Ectodermal cell (in vitro differentiated cells): ENCODE measurements around the gene NFS1.
"Not testable (repeated sequence)": the region's sequence is repeated elsewhere in the genome, so short reads cannot be mapped to it uniquely, and the experiment has no call there.

Experiments used
- H3K27ac ChIP-seq: 2 replicates; pipeline ENCODE4 v1.7.0; 2013; ENCODE audit warnings: mild to moderate bottlenecking, low read depth, low read length; ENCODE audit not compliant: insufficient read depth, poor library complexity, severe bottlenecking
- H3K27me3 ChIP-seq: 2 replicates; pipeline ENCODE4 v1.7.0; 2013; ENCODE audit warnings: mild to moderate bottlenecking, low read length; ENCODE audit not compliant: insufficient read depth, control insufficient read depth, poor library complexity, severe bottlenecking
- H3K36me3 ChIP-seq: one replicate; pipeline ENCODE4 v1.7.0; 2013; ENCODE audit warnings: low read length; ENCODE audit not compliant: control insufficient read depth, insufficient read depth
- H3K4me1 ChIP-seq: one replicate; pipeline ENCODE4 v1.7.0; 2013; ENCODE audit warnings: low read length; ENCODE audit not compliant: control insufficient read depth, insufficient read depth
- H3K4me3 ChIP-seq: 2 replicates; pipeline ENCODE4 v1.7.0; 2013; ENCODE audit warnings: low read depth, low read length, control low read depth; ENCODE audit not compliant: insufficient read depth
- H3K9me3 ChIP-seq: 2 replicates; pipeline ENCODE4 v1.7.0; 2013; ENCODE audit warnings: mild to moderate bottlenecking, low read length, moderate library complexity; ENCODE audit not compliant: control insufficient read depth
- WGBS, 2 experiments: methylation state at CpG; one replicate each; pipeline ENCODE4 v1.1.7; 2013; ENCODE audit warnings: missing lambda C conversion rate in 2 of 2; 5-methylcytosine and 5-hydroxymethylcytosine counted together

Gene NFS1

GRCh38 chr20:35718321-35718720 is 19.2 kb upstream of the NFS1 start:
- 93 to 97% methylated on average over 8 of the region's 8 CpGs for WGBS, 2 experiments
- H3K4me1 ChIP-seq, H3K27ac ChIP-seq, H3K4me3 ChIP-seq, H3K9me3 ChIP-seq, H3K27me3 ChIP-seq: not testable (repeated sequence)
- H3K36me3 ChIP-seq, result peaks cover 78% of the 10 kb centered on the region

- Histone ChIP-seq H3K27ac (no peak overlapping the region), H3K27me3 (no peaks in the 10 kb centered on the region), H3K4me1 (no peaks in the 10 kb centered on the region), H3K9me3 (no peaks in the 10 kb centered on the region), H3K4me3 (no peak overlapping the region), H3K36me3 (peaks cover 81% of the 10 kb centered on the region)
- WGBS, 2 experiments, result 97 to 98% methylated on average over 4 of the region's 4 CpGs
Observed at GRCh38 chr20:35716330-35716729, 17.2 kb upstream of the NFS1 start.

GRCh38 chr20:35715652-35716051 is 16.5 kb upstream of the NFS1 start:
- Histone ChIP-seq H3K4me1 (no peaks in the 10 kb centered on the region), H3K9me3 (no peaks in the 10 kb centered on the region), H3K36me3 (peaks cover 80% of the 10 kb centered on the region), H3K4me3 (no peak overlapping the region), H3K27ac (no peak overlapping the region), H3K27me3 (no peaks in the 10 kb centered on the region)
- 96 to 98% methylated on average over 2 of the region's 2 CpGs for WGBS, 2 experiments

GRCh38 chr20:35714127-35714526 is 15.0 kb upstream of the NFS1 start:
- WGBS, 2 experiments, result 95 to 98% methylated on average over 4 of the region's 4 CpGs
- no peaks in the 10 kb centered on the region for H3K4me1 ChIP-seq
- H3K4me3 ChIP-seq, result no peak overlapping the region
- H3K36me3 ChIP-seq, result peaks cover 76% of the 10 kb centered on the region
- no peaks in the 10 kb centered on the region for H3K9me3 ChIP-seq
- no peak overlapping the region for H3K27ac ChIP-seq
- no peaks in the 10 kb centered on the region for H3K27me3 ChIP-seq

- 93 to 95% methylated on average over 9 of the region's 9 CpGs for WGBS, 2 experiments
- not testable (repeated sequence) for H3K4me3 ChIP-seq, H3K27me3 ChIP-seq, H3K9me3 ChIP-seq, H3K4me1 ChIP-seq, H3K27ac ChIP-seq
- peaks cover 74% of the 10 kb centered on the region for H3K36me3 ChIP-seq
Observed at GRCh38 chr20:35713120-35713519, 14.0 kb upstream of the NFS1 start.

- Histone ChIP-seq H3K36me3 (peaks cover 66% of the 10 kb centered on the region), H3K27me3 (no peaks in the 10 kb centered on the region), H3K9me3 (no peaks in the 10 kb centered on the region), H3K4me1 (no peaks in the 10 kb centered on the region), H3K4me3 (no peak overlapping the region), H3K27ac (no peak overlapping the region)
- WGBS, 2 experiments, result 93 to 96% methylated on average over 6 of the region's 6 CpGs
Observed at GRCh38 chr20:35711588-35712209, 12.5 kb upstream of the NFS1 start.

- H3K36me3 ChIP-seq, result peaks cover 66% of the 10 kb centered on the region
- WGBS, 2 experiments, result 94 to 100% methylated on average over 2 to 6 of the region's 6 CpGs
- no peak overlapping the region for H3K4me3 ChIP-seq
- no peak overlapping the region for H3K27ac ChIP-seq
- H3K4me1 ChIP-seq, result no peaks in the 10 kb centered on the region
- H3K9me3 ChIP-seq, result no peaks in the 10 kb centered on the region
- H3K27me3 ChIP-seq, result no peaks in the 10 kb centered on the region
Observed at GRCh38 chr20:35710884-35711587, 11.9 kb upstream of the NFS1 start.

- H3K4me1 ChIP-seq, result no peaks in the 10 kb centered on the region
- H3K27ac ChIP-seq, result no peak overlapping the region
- no peaks in the 10 kb centered on the region for H3K9me3 ChIP-seq
- peaks cover 65% of the 10 kb centered on the region for H3K36me3 ChIP-seq
- H3K4me3 ChIP-seq, result no peak overlapping the region
- H3K27me3 ChIP-seq, result no peaks in the 10 kb centered on the region
Observed at GRCh38 chr20:35710039-35710438, 10.9 kb upstream of the NFS1 start.

GRCh38 chr20:35709259-35709658 is 10.1 kb upstream of the NFS1 start:
- peaks cover 70% of the 10 kb centered on the region for H3K36me3 ChIP-seq
- WGBS, 2 experiments, result 100% methylated on average over 1 of the region's 1 CpG; no CpG with 5 or more reads in 1 of the 2 experiments
- no peaks in the 10 kb centered on the region for H3K4me1 ChIP-seq
- H3K27ac ChIP-seq, result no peak overlapping the region
- no peaks in the 10 kb centered on the region for H3K27me3 ChIP-seq
- no peaks in the 10 kb centered on the region for H3K9me3 ChIP-seq
- no peak overlapping the region for H3K4me3 ChIP-seq

- Histone ChIP-seq H3K27me3 (no peaks in the 10 kb centered on the region), H3K4me1 (no peaks in the 10 kb centered on the region), H3K27ac (no peak overlapping the region), H3K36me3 (peaks cover 70% of the 10 kb centered on the region), H3K4me3 (no peak overlapping the region), H3K9me3 (no peaks in the 10 kb centered on the region)
- 94 to 100% methylated on average over 1 of the region's 1 CpG for WGBS, 2 experiments
Observed at GRCh38 chr20:35708502-35708901, 9.3 kb upstream of the NFS1 start.
